PFSK-1 (cell line): ENCODE measurements around the gene GALNTL6.

ENCODE experiments used
- FOXP2 ChIP-seq: optimal IDR thresholded peaks from 2 replicates; pipeline ENCODE3; 2011; ENCODE audit warnings: borderline replicate concordance, control low read depth, inconsistent platforms; ENCODE audit not compliant: insufficient read depth; ENCODE audit errors: extremely low read length, extremely low read depth
- POLR2AphosphoS5 ChIP-seq: IDR thresholded peaks from 2 replicates; pipeline ENCODE4 v1.6.1; 2012; ENCODE audit warnings: low read depth, mild to moderate bottlenecking, control low read depth, low read length, moderate library complexity
- SIN3A ChIP-seq: IDR thresholded peaks from 2 replicates; pipeline ENCODE4 v1.6.1; 2012; ENCODE audit warnings: mild to moderate bottlenecking, low read length, moderate library complexity, borderline replicate concordance; ENCODE audit not compliant: insufficient read depth
- TAF1 ChIP-seq: IDR thresholded peaks from 2 replicates; pipeline ENCODE4 v1.6.1; 2012; ENCODE audit warnings: low read length, control low read depth, borderline replicate concordance; ENCODE audit not compliant: insufficient read depth
- TF ChIP-seq, protein P1 (sequence below), 2 experiments: IDR thresholded peaks; 2 replicates each; pipeline versions ENCODE4 v1.6.1 to v1.8.0; 2011 to 2012; ENCODE audit warnings: low read depth in 2 of 2, low read length in 2 of 2, control low read depth in 1 of 2, inconsistent platforms in 1 of 2, mild to moderate bottlenecking in 1 of 2, moderate library complexity in 1 of 2; ENCODE audit not compliant: insufficient read depth in 1 of 2

The GALNTL6 gene

DNA sequence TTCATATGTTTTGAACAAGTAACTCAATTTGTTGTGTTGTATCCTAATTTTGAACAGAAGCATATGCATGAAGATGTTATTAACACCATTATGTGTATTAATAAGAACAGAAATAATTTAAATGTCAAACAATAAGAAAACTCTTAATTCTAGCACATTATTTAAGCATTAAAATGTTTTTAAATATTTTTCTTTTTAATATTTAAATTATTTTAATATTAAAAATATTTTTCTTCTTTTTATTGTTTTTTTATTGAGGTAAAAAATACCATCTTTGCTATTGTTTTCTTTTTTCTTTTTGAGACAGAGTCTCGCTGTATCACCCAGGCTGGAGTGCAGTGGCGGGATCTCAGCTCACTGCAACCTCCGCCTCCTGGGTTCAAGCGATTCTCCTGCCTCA lies 914.4 kb downstream of the GALNTL6 start:
- TF ChIP-seq, protein P1, sequence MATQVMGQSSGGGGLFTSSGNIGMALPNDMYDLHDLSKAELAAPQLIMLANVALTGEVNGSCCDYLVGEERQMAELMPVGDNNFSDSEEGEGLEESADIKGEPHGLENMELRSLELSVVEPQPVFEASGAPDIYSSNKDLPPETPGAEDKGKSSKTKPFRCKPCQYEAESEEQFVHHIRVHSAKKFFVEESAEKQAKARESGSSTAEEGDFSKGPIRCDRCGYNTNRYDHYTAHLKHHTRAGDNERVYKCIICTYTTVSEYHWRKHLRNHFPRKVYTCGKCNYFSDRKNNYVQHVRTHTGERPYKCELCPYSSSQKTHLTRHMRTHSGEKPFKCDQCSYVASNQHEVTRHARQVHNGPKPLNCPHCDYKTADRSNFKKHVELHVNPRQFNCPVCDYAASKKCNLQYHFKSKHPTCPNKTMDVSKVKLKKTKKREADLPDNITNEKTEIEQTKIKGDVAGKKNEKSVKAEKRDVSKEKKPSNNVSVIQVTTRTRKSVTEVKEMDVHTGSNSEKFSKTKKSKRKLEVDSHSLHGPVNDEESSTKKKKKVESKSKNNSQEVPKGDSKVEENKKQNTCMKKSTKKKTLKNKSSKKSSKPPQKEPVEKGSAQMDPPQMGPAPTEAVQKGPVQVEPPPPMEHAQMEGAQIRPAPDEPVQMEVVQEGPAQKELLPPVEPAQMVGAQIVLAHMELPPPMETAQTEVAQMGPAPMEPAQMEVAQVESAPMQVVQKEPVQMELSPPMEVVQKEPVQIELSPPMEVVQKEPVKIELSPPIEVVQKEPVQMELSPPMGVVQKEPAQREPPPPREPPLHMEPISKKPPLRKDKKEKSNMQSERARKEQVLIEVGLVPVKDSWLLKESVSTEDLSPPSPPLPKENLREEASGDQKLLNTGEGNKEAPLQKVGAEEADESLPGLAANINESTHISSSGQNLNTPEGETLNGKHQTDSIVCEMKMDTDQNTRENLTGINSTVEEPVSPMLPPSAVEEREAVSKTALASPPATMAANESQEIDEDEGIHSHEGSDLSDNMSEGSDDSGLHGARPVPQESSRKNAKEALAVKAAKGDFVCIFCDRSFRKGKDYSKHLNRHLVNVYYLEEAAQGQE (IDR thresholded peaks at IDR 0.05; ENCODE audit: insufficient read depth in 1 of 2, low read depth in 2 of 2, low read length in 2 of 2) = no peak
- no peak for TF ChIP-seq POLR2AphosphoS5
- TF ChIP-seq SIN3A = no peak
- TF ChIP-seq TAF1 = no peak
- no peak for TF ChIP-seq FOXP2

DNA sequence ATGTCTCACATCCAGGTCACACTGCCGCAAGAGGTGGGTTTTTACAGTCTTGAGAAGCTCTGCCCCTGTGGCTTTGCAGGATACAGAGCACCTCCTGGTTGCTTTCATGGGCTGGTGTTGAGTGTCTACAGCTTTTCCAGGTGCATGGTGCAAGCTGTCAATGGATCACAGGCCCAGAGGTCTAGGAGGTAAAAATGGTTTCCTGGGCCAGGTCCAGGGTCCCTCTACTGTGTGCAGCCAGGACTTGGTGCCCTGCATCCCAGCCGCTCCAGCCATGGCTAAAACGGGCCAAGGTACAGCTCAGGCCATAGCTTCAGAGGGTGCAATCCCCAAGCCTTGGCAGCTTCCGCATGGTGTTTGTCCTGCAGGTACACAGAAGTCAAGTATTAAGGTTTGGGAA lies 921.4 kb downstream of the GALNTL6 start:
- no peak for TF ChIP-seq TAF1
- TF ChIP-seq FOXP2 = no peak
- TF ChIP-seq, protein P1 (IDR thresholded peaks at IDR 0.05; ENCODE audit: insufficient read depth in 1 of 2, low read depth in 2 of 2, low read length in 2 of 2) = no peak
- no peak for TF ChIP-seq SIN3A
- TF ChIP-seq POLR2AphosphoS5 = no peak

DNA sequence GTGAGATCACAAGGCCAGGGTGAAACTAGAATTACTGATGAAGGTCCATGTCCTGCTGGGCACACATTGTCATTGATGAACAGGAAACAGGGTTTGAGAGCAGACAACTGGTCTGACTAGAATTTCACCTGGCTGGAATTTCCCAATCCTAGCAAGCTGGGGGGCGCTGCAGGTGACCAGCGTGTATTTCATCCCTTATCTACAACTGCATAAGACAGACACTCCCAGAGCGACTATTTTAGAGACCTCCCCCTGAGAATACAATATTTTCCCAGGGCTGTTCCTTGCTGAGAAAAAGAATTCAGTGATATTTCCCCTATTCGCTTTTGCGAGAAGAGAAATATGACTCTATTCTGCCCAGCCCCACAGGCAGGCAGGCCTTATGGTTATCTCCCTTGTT lies 922.8 kb downstream of the GALNTL6 start:
- TF ChIP-seq, protein P1 (IDR thresholded peaks at IDR 0.05; ENCODE audit: insufficient read depth in 1 of 2, low read depth in 2 of 2, low read length in 2 of 2) = no peak
- TF ChIP-seq POLR2AphosphoS5 = no peak
- TF ChIP-seq TAF1 = no peak
- no peak for TF ChIP-seq SIN3A
- no peak for TF ChIP-seq FOXP2

DNA sequence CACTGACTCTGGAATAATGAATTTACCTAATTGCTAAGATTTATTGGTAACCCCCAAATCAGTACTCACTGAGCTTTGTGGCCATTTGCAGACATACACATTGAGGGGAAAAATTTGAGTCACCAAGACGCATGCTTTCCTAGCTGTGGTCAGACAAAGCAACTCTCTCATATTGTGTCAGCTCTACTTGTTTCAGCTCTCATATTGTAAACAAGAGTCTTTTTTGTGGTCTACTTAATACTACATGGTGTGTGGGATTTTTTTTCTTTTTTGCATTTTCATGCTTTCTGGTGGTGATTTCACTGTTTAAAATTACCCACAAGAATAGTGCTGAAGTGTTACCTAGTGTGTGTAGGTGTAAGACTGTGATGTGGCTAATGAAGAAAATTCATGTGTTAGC lies 927.2 kb downstream of the GALNTL6 start:
- TF ChIP-seq SIN3A = no peak
- TF ChIP-seq POLR2AphosphoS5 = no peak
- TF ChIP-seq TAF1 = no peak
- TF ChIP-seq, protein P1 (IDR thresholded peaks at IDR 0.05; ENCODE audit: insufficient read depth in 1 of 2, low read depth in 2 of 2, low read length in 2 of 2) = no peak
- TF ChIP-seq FOXP2 = no peak

DNA sequence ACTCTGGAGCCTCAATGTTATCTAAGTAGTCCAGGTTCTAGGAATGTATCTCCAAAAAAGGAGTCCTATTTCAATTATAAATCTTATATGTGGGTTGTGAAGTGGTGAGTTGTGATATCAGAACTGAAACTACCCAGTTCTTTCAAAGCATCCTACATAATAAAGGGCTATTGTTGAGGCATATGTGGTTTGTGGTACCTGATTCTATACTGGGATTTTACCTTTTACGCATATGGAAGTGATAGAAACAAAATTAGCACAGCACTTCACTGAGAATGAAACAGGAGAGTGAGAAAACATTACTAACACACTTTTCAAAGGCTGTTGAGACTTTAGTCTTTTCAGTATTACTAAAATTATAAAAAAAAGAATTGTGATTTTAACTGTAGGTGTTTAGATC lies 937.7 kb downstream of the GALNTL6 start:
- no peak for TF ChIP-seq POLR2AphosphoS5
- TF ChIP-seq SIN3A = no peak
- TF ChIP-seq TAF1 = no peak
- no peak for TF ChIP-seq FOXP2
- TF ChIP-seq, protein P1 (IDR thresholded peaks at IDR 0.05; ENCODE audit: insufficient read depth in 1 of 2, low read depth in 2 of 2, low read length in 2 of 2) = no peak
